ENCODE measurements around the gene IGSF9B. TPM values are rescaled to one million over a fixed set of nuclear protein-coding genes. Genes with fewer than 3 reads are reported as not detected.

IGSF9B gene
- total and polyA plus RNA-seq, 9 of the 15 experiments (the other 6 are each of a cell fraction or from before 2014, with no cell fraction given): 0.09 TPM; not detected in 8

DNA sequence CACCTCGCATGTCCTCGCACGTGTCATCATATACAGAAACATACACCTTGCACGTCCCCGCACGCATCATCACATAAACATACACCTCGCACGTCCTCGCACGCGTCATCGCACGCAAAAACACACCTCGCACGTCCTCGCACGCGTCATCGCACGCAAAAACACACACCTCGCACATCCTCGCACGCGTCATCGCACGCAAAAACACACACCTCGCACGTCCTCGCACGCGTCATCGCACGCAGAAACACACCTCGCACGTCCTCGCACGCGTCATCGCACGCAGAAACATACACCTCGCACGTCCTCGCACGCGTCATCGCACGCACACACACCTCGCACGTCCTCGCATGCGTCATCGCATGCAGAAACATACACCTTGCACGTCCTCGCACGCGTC, 16.7 kb downstream of the IGSF9B start:
- no peaks in the 10 kb centered on the region for H3K79me2 ChIP-seq (ENCODE audit: control insufficient read depth, insufficient read depth, low read length)
- peaks cover 9% of the 10 kb centered on the region; the same call in 1 of the 2 replicates for H4K20me1 ChIP-seq (replicated peaks; ENCODE audit: control insufficient read depth, insufficient read depth, low read length)
- DNase-seq (ENCODE audit: extremely low read depth in 1 of 4, low spot score in 3 of 4) (no peak), ATAC-seq (no peak), FAIRE-seq (no peak)
- peaks cover 2% of the 10 kb centered on the region for H3K9me1 ChIP-seq (ENCODE audit: control insufficient read depth, insufficient read depth, low read length)
- H3K9ac ChIP-seq (ENCODE audit: insufficient read depth in 1 of 2, low read depth in 2 of 2, low read length in 2 of 2): no peak overlapping the region
- no peak overlapping the region for H3K27ac ChIP-seq (ENCODE audit: extremely low read depth, low read depth, low read length)
- ChIA-PET POLR2A (no interaction called here), CTCF (ENCODE audit: low intra/inter-chr PET ratio) (no interaction called here)
- no peak overlapping the region for H3K4me2 ChIP-seq (ENCODE audit: insufficient read depth, low read length)
- BruUV-seq (replicated peaks): no TSS peak
- 66% methylated on average over 24 of the region's 56 CpGs for WGBS (ENCODE audit: insufficient coverage, low coverage, missing lambda C conversion rate)
- H2AFZ ChIP-seq (ENCODE audit: low read depth, low read length): no peak overlapping the region
- H3K36me3 ChIP-seq (ENCODE audit: control insufficient read depth, insufficient read depth, low read length): no peaks in the 10 kb centered on the region
- H3K4me1 ChIP-seq (replicated peaks in 1 of 2; ENCODE audit: control insufficient read depth in 2 of 2, insufficient read depth in 2 of 2, low read length in 2 of 2): peaks cover 0 to 8% of the 10 kb centered on the region in 2 experiments; a peak in 3 of 5 replicates
- intact Hi-C loops (cut with micrococcal nuclease) (no loop called here), in situ Hi-C loops (cut with MboI) (no loop called here)
- H3K4me3 ChIP-seq: no peak overlapping the region
- TF ChIP-seq POLR2AphosphoS5 (IDR thresholded peaks at IDR 0.05; ENCODE audit: control insufficient read depth, insufficient read depth, low read depth, low read length): no peak
- TF ChIP-seq, protein P1, sequence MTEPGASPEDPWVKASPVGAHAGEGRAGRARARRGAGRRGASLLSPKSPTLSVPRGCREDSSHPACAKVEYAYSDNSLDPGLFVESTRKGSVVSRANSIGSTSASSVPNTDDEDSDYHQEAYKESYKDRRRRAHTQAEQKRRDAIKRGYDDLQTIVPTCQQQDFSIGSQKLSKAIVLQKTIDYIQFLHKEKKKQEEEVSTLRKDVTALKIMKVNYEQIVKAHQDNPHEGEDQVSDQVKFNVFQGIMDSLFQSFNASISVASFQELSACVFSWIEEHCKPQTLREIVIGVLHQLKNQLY (CRISPR knock-in tag; conservative IDR thresholded peaks at IDR 0.05): no peak
- no peaks in the 10 kb centered on the region for H3K9me3 ChIP-seq (replicated peaks; ENCODE audit: control insufficient read depth, insufficient read depth, low read depth, low read length)
- peaks cover 5 to 53% of the 10 kb centered on the region in 2 experiments; a peak in 4 of 5 replicates for H3K27me3 ChIP-seq (ENCODE audit: control insufficient read depth in 2 of 2, insufficient read depth in 2 of 2, low read length in 2 of 2)

DNA sequence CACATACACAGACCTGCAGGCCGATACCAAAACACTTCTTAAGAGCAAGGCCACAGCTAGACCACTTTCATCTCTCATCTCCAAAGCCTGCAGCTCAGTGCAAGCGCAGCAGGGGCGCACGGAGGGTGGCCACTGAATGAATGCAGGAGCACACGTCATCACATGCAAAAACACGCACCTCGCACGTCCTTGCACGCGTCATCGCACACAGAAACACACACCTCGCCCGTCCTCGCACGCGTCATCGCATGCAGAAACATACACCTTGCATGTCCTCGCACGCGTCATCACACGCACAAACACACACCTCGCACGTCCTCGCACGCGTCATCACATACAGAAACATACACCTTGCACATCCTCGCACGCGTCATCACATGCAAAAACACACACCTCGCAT, 17.2 kb downstream of the IGSF9B start:
- FAIRE-seq (no peak), DNase-seq (ENCODE audit: extremely low read depth in 1 of 4, low spot score in 3 of 4) (no peak), ATAC-seq (no peak)
- Histone ChIP-seq H3K9me1 (ENCODE audit: control insufficient read depth, insufficient read depth, low read length) (no peaks in the 10 kb centered on the region), H2AFZ (ENCODE audit: low read depth, low read length) (no peak overlapping the region), H3K9me3 (replicated peaks; ENCODE audit: control insufficient read depth, insufficient read depth, low read depth, low read length) (no peaks in the 10 kb centered on the region), H3K9ac (ENCODE audit: insufficient read depth in 1 of 2, low read depth in 2 of 2, low read length in 2 of 2) (no peak overlapping the region), H3K27ac (ENCODE audit: extremely low read depth, low read depth, low read length) (no peak overlapping the region), H3K27me3 (ENCODE audit: control insufficient read depth in 2 of 2, insufficient read depth in 2 of 2, low read length in 2 of 2) (peaks cover 5 to 53% of the 10 kb centered on the region in 2 experiments; a peak in 4 of 5 replicates), H3K4me2 (ENCODE audit: insufficient read depth, low read length) (no peak overlapping the region), H3K36me3 (ENCODE audit: control insufficient read depth, insufficient read depth, low read length) (no peaks in the 10 kb centered on the region), H3K4me1 (replicated peaks in 1 of 2; ENCODE audit: control insufficient read depth in 2 of 2, insufficient read depth in 2 of 2, low read length in 2 of 2) (peaks cover 0 to 11% of the 10 kb centered on the region in 2 experiments; a peak in 2 of 5 replicates), H3K79me2 (ENCODE audit: control insufficient read depth, insufficient read depth, low read length) (no peaks in the 10 kb centered on the region), H3K4me3 (no peak overlapping the region), H4K20me1 (replicated peaks; ENCODE audit: control insufficient read depth, insufficient read depth, low read length) (peaks cover 6% of the 10 kb centered on the region; the same call in 1 of the 2 replicates)
- no TSS peak for BruUV-seq (replicated peaks)
- in situ Hi-C loops (cut with MboI) (no loop called here), intact Hi-C loops (cut with micrococcal nuclease) (no loop called here)
- CTCF ChIA-PET (ENCODE audit: low intra/inter-chr PET ratio): no interaction called here
- 60% methylated on average over 22 of the region's 30 CpGs for WGBS (ENCODE audit: insufficient coverage, low coverage, missing lambda C conversion rate)
- POLR2A ChIA-PET: no interaction called here
- no peak for TF ChIP-seq MEF2A (IDR thresholded peaks at IDR 0.05; ENCODE audit: control insufficient read depth, low read depth, low read length)
- no peak for TF ChIP-seq TGIF2 (CRISPR knock-in tag; IDR thresholded peaks at IDR 0.05)
- no peak for TF ChIP-seq ETV6 (IDR thresholded peaks at IDR 0.05; ENCODE audit: borderline replicate concordance in 1 of 2, low read depth in 2 of 2, low read length in 1 of 2)
- TF ChIP-seq ETV6 (CRISPR knock-in tag; IDR thresholded peaks at IDR 0.05; ENCODE audit: borderline replicate concordance): no peak
- TF ChIP-seq ZNF79 (CRISPR knock-in tag; IDR thresholded peaks at IDR 0.05; ENCODE audit: low read depth): no peak
